ENCODE results near the gene B3GNT9.

DNA sequence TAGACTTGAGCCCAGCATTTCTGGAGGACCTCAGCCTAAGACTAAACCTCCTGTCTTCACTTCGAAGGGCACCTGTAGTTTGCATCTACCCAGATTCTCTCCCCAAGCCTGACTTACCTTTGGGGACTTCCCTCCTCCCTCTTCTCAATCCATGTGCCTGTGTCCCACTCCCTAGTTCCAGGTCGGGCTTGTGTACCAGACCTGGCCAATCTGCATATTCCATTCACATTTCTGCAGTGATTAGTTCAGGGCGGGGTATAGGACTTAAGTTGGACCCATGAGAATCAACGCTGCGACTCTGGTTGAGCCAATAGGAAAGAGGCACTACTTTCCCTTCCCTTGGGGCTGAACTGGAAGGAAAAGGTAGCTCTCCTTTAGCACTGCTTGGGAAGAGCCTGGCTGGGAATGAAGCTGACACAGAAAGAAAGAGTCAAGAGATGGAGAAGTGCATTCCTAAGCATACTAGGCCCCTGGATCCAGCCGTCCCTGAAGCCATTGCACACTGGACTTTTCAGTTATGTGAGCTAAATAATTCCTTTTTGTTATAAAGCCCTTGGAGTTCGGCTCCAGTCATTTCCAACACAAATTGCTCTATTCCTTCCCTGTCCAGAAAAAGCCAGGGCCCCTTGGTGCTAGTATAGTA lies 6.4 kb upstream of the B3GNT9 start:
- no peak for TF ChIP-seq EZH2 (IDR thresholded peaks at IDR 0.05; ENCODE audit: borderline replicate concordance, low read depth, low read length, poor library complexity, severe bottlenecking)
- TF ChIP-seq, protein P1, sequence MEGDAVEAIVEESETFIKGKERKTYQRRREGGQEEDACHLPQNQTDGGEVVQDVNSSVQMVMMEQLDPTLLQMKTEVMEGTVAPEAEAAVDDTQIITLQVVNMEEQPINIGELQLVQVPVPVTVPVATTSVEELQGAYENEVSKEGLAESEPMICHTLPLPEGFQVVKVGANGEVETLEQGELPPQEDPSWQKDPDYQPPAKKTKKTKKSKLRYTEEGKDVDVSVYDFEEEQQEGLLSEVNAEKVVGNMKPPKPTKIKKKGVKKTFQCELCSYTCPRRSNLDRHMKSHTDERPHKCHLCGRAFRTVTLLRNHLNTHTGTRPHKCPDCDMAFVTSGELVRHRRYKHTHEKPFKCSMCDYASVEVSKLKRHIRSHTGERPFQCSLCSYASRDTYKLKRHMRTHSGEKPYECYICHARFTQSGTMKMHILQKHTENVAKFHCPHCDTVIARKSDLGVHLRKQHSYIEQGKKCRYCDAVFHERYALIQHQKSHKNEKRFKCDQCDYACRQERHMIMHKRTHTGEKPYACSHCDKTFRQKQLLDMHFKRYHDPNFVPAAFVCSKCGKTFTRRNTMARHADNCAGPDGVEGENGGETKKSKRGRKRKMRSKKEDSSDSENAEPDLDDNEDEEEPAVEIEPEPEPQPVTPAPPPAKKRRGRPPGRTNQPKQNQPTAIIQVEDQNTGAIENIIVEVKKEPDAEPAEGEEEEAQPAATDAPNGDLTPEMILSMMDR (conservative IDR thresholded peaks at IDR 0.05; ENCODE audit: low read depth, low read length), result no peak

Data from A673 (cell line).